ENCODE measurements around the gene FBXO24. TPM values are rescaled to one million over a fixed set of nuclear protein-coding genes. Genes with fewer than 3 reads are reported as not detected.

The FBXO24 gene
- total and polyA plus RNA-seq, 9 of the 15 experiments (the other 6 are each of a cell fraction or from before 2014, with no cell fraction given): 0.17 to 0.95 (median 0.50) TPM

- TF ChIP-seq HDGF (IDR thresholded peaks at IDR 0.05) (no peak), HIVEP1 (CRISPR knock-in tag; IDR thresholded peaks at IDR 0.05) (no peak), L3MBTL2 (IDR thresholded peaks at IDR 0.05) (0 out of 2 replicates have a peak, but pooled peaks have one; percentile 53), TFAM (CRISPR knock-in tag; conservative IDR thresholded peaks at IDR 0.05) (no peak), NR2C1 (IDR thresholded peaks at IDR 0.05) (no peak), NR2C1 (tag; IDR thresholded peaks at IDR 0.05) (0 out of 2 replicates have a peak, but pooled peaks have one; percentile 3), KLF6 (CRISPR knock-in tag; IDR thresholded peaks at IDR 0.05; ENCODE audit: borderline replicate concordance) (no peak), ILF3 (IDR thresholded peaks at IDR 0.05; ENCODE audit: borderline replicate concordance) (no peak; the same call in 1 of the 2 replicates), ZNF232 (CRISPR knock-in tag; IDR thresholded peaks at IDR 0.05) (no peak), DDX20 (tag; IDR thresholded peaks at IDR 0.05; ENCODE audit: low read depth) (no peak), RNF219 (CRISPR knock-in tag; IDR thresholded peaks at IDR 0.05) (no peak), MIER1 (IDR thresholded peaks at IDR 0.05; ENCODE audit: low read depth) (no peak), ZNF79 (CRISPR knock-in tag; IDR thresholded peaks at IDR 0.05; ENCODE audit: low read depth) (no peak), TCF7 (IDR thresholded peaks at IDR 0.05; ENCODE audit: borderline replicate concordance) (peak; percentile 34; the same call in 1 of the 2 replicates), RBM25 (IDR thresholded peaks at IDR 0.05; ENCODE audit: low read depth, low read length, severe bottlenecking) (no peak), ZNF717 (CRISPR knock-in tag; IDR thresholded peaks at IDR 0.05) (no peak), HNRNPH1 (optimal IDR thresholded peaks at IDR 0.05; ENCODE audit: low read depth, low read length) (no peak), HEY1 (CRISPR knock-in tag; IDR thresholded peaks at IDR 0.05; ENCODE audit: borderline replicate concordance) (no peak), VEZF1 (CRISPR knock-in tag; IDR thresholded peaks at IDR 0.05) (peak; percentile 99), ZNF239 (CRISPR knock-in tag; IDR thresholded peaks at IDR 0.05) (no peak), HES1 (IDR thresholded peaks at IDR 0.05; ENCODE audit: low read depth) (no peak)
- TF ChIP-seq, protein P1, sequence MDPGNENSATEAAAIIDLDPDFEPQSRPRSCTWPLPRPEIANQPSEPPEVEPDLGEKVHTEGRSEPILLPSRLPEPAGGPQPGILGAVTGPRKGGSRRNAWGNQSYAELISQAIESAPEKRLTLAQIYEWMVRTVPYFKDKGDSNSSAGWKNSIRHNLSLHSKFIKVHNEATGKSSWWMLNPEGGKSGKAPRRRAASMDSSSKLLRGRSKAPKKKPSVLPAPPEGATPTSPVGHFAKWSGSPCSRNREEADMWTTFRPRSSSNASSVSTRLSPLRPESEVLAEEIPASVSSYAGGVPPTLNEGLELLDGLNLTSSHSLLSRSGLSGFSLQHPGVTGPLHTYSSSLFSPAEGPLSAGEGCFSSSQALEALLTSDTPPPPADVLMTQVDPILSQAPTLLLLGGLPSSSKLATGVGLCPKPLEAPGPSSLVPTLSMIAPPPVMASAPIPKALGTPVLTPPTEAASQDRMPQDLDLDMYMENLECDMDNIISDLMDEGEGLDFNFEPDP (CRISPR knock-in tag; IDR thresholded peaks at IDR 0.05): no peak
- TF ChIP-seq, protein P2, sequence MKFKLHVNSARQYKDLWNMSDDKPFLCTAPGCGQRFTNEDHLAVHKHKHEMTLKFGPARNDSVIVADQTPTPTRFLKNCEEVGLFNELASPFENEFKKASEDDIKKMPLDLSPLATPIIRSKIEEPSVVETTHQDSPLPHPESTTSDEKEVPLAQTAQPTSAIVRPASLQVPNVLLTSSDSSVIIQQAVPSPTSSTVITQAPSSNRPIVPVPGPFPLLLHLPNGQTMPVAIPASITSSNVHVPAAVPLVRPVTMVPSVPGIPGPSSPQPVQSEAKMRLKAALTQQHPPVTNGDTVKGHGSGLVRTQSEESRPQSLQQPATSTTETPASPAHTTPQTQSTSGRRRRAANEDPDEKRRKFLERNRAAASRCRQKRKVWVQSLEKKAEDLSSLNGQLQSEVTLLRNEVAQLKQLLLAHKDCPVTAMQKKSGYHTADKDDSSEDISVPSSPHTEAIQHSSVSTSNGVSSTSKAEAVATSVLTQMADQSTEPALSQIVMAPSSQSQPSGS (CRISPR knock-in tag; IDR thresholded peaks at IDR 0.05): no peak
Measured at GRCh38 chr7:100585511-100586265, 440 bp upstream of the FBXO24 start, which contains the start of gene LRCH4 (continued).
